ENCODE data around the gene ACO2.

The ACO2 gene

GRCh38 chr22:41444360-41445128 lies 24.4 kb upstream of the ACO2 start:
- Histone ChIP-seq H3K4me2 (ENCODE audit: low read length) (peak overlapping the region; percentile 92), H3K27ac (ENCODE audit: low read depth, low read length) (peak overlapping the region; percentile 86), H4K8ac (ENCODE audit: low read depth, low read length) (peak overlapping the region; percentile 87), H2BK5ac (ENCODE audit: low read depth, low read length, poor library complexity) (peak overlapping the region; percentile 65), H4K91ac (ENCODE audit: low read depth, low read length) (peak overlapping the region; percentile 49), H3K27me3 (ENCODE audit: insufficient read depth, low read length) (no peaks in the 10 kb centered on the region), H3K18ac (ENCODE audit: low read length) (peak overlapping the region; percentile 40), H3K9ac (ENCODE audit: low read length) (peak overlapping the region; percentile 97), H3K9me3 (ENCODE audit: insufficient read depth, low read depth, low read length) (no peaks in the 10 kb centered on the region), H4K12ac (ENCODE audit: low read depth, low read length) (peak overlapping the region; percentile 52), H3K36me3 (ENCODE audit: control insufficient read depth in 1 of 2, insufficient read depth in 2 of 2, low read length in 2 of 2) (peaks cover 16 to 19% of the 10 kb centered on the region in 2 experiments), H3K4ac (ENCODE audit: low read depth, low read length) (peak overlapping the region; percentile 98), H2AFZ (ENCODE audit: insufficient read depth, low read length, poor library complexity) (peak overlapping the region; percentile 58), H2AK5ac (ENCODE audit: low read length) (peak overlapping the region; percentile 49), H2BK120ac (ENCODE audit: insufficient read depth, low read length, poor library complexity) (peak overlapping the region; percentile 44), H3K4me1 (ENCODE audit: control insufficient read depth in 1 of 2, insufficient read depth in 2 of 2, low read length in 2 of 2) (peaks cover 7 to 9% of the 10 kb centered on the region in 2 experiments), H3K79me1 (ENCODE audit: low read length) (peaks cover 36% of the 10 kb centered on the region), H3K23ac (ENCODE audit: low read length) (no peak overlapping the region), H3K14ac (ENCODE audit: low read length) (peak overlapping the region; percentile 71), H3K4me3 (ENCODE audit: low read depth, low read length) (peak overlapping the region; percentile 98), H3K79me2 (ENCODE audit: control insufficient read depth, insufficient read depth, low read length, poor library complexity) (peaks cover 47% of the 10 kb centered on the region), H2BK12ac (ENCODE audit: low read length) (no peak overlapping the region)
- peak; percentile 94 for DNase-seq
- WGBS (ENCODE audit: extremely low coverage, insufficient coverage, insufficient read length), result no CpG with 5 or more reads among the region's 35 CpGs

- Histone ChIP-seq H3K23ac (ENCODE audit: low read length) (no peak overlapping the region), H2AK5ac (ENCODE audit: low read length) (peak overlapping the region; percentile 80), H3K27me3 (ENCODE audit: insufficient read depth, low read length) (no peaks in the 10 kb centered on the region), H3K4me1 (ENCODE audit: control insufficient read depth in 1 of 2, insufficient read depth in 2 of 2, low read length in 2 of 2) (peaks cover 7 to 9% of the 10 kb centered on the region in 2 experiments), H4K12ac (ENCODE audit: low read depth, low read length) (peak overlapping the region; percentile 52), H3K4ac (ENCODE audit: low read depth, low read length) (peak overlapping the region; percentile 98), H3K14ac (ENCODE audit: low read length) (peak overlapping the region; percentile 93), H2BK120ac (ENCODE audit: insufficient read depth, low read length, poor library complexity) (peak overlapping the region; percentile 44), H3K79me1 (ENCODE audit: low read length) (peaks cover 36% of the 10 kb centered on the region), H3K18ac (ENCODE audit: low read length) (peak overlapping the region; percentile 40), H2BK5ac (ENCODE audit: low read depth, low read length, poor library complexity) (peak overlapping the region; percentile 91), H3K4me2 (ENCODE audit: low read length) (peak overlapping the region; percentile 92), H3K79me2 (ENCODE audit: control insufficient read depth, insufficient read depth, low read length, poor library complexity) (peaks cover 47% of the 10 kb centered on the region), H2BK12ac (ENCODE audit: low read length) (peak overlapping the region; percentile 33), H3K4me3 (ENCODE audit: low read depth, low read length) (peak overlapping the region; percentile 98), H2AFZ (ENCODE audit: insufficient read depth, low read length, poor library complexity) (no peak overlapping the region), H3K9ac (ENCODE audit: low read length) (peak overlapping the region; percentile 97), H3K27ac (ENCODE audit: low read depth, low read length) (peak overlapping the region; percentile 86), H3K36me3 (ENCODE audit: control insufficient read depth in 1 of 2, insufficient read depth in 2 of 2, low read length in 2 of 2) (peaks cover 15 to 16% of the 10 kb centered on the region in 2 experiments), H4K91ac (ENCODE audit: low read depth, low read length) (peak overlapping the region; percentile 93), H4K8ac (ENCODE audit: low read depth, low read length) (peak overlapping the region; percentile 72), H3K9me3 (ENCODE audit: insufficient read depth, low read depth, low read length) (no peaks in the 10 kb centered on the region)
- no CpG with 5 or more reads among the region's 22 CpGs for WGBS (ENCODE audit: extremely low coverage, insufficient coverage, insufficient read length)
- peak in 1 of 2 donors; percentile 62 for DNase-seq
These were observed 23.5 kb upstream of the ACO2 start for GRCh38 chr22:41445129-41446056.

- peak overlapping the region; percentile 93 for H4K91ac ChIP-seq (ENCODE audit: low read depth, low read length)
- no peaks in the 10 kb centered on the region for H3K9me3 ChIP-seq (ENCODE audit: insufficient read depth, low read depth, low read length)
- peaks cover 10 to 12% of the 10 kb centered on the region in 2 experiments for H3K36me3 ChIP-seq (ENCODE audit: control insufficient read depth in 1 of 2, insufficient read depth in 2 of 2, low read length in 2 of 2)
- peaks cover 47% of the 10 kb centered on the region for H3K79me2 ChIP-seq (ENCODE audit: control insufficient read depth, insufficient read depth, low read length, poor library complexity)
- peak overlapping the region; percentile 91 for H2BK5ac ChIP-seq (ENCODE audit: low read depth, low read length, poor library complexity)
- H3K4me3 ChIP-seq (ENCODE audit: low read depth, low read length), result peak overlapping the region; percentile 98
- H3K4me1 ChIP-seq (ENCODE audit: control insufficient read depth in 1 of 2, insufficient read depth in 2 of 2, low read length in 2 of 2), result peaks cover 7 to 9% of the 10 kb centered on the region in 2 experiments
- H2AK5ac ChIP-seq (ENCODE audit: low read length), result peak overlapping the region; percentile 75
- H3K27me3 ChIP-seq (ENCODE audit: insufficient read depth, low read length), result no peaks in the 10 kb centered on the region
- peaks cover 36% of the 10 kb centered on the region for H3K79me1 ChIP-seq (ENCODE audit: low read length)
- peak overlapping the region; percentile 64 for H4K8ac ChIP-seq (ENCODE audit: low read depth, low read length)
- H3K14ac ChIP-seq (ENCODE audit: low read length), result peak overlapping the region; percentile 93
- peak overlapping the region; percentile 86 for H3K27ac ChIP-seq (ENCODE audit: low read depth, low read length)
- H4K12ac ChIP-seq (ENCODE audit: low read depth, low read length), result peak overlapping the region; percentile 78
- WGBS (ENCODE audit: extremely low coverage, insufficient coverage, insufficient read length), result no CpG with 5 or more reads among the region's 34 CpGs
- H3K9ac ChIP-seq (ENCODE audit: low read length), result peak overlapping the region; percentile 97
- no peak overlapping the region for H2BK12ac ChIP-seq (ENCODE audit: low read length)
- H3K4me2 ChIP-seq (ENCODE audit: low read length), result peak overlapping the region; percentile 92
- DNase-seq, result no peak
- H2AFZ ChIP-seq (ENCODE audit: insufficient read depth, low read length, poor library complexity), result peak overlapping the region; percentile 66
- H3K18ac ChIP-seq (ENCODE audit: low read length), result peak overlapping the region; percentile 87
- H3K23ac ChIP-seq (ENCODE audit: low read length), result no peak overlapping the region
- H3K4ac ChIP-seq (ENCODE audit: low read depth, low read length), result peak overlapping the region; percentile 98
- H2BK120ac ChIP-seq (ENCODE audit: insufficient read depth, low read length, poor library complexity), result peak overlapping the region; percentile 87
These were observed 22.8 kb upstream of the ACO2 start for GRCh38 chr22:41446057-41446501.

All from trophoblast cell (in vitro differentiated cells and primary cell).